Measurements from ENCODE around the gene DNAJA2. TPM values are rescaled to one million over a fixed set of nuclear protein-coding genes. Genes with fewer than 3 reads are reported as not detected.
A peak's percentile ranks its signal among the peaks of the same experiment; 100 is the strongest.

Gene DNAJA2
- total and polyA plus RNA-seq, 9 of the 15 experiments (the other 6 are each of a cell fraction or from before 2014, with no cell fraction given) = 24.1 to 75.9 (median 50.7) TPM

GRCh38 chr16:46973207-46973995 is at the start of gene DNAJA2 (continued):
- peak; percentile 53; the same call in 1 of the 2 replicates for TF ChIP-seq ESRRB (CRISPR knock-in tag; IDR thresholded peaks at IDR 0.05; ENCODE audit: borderline replicate concordance)
- no peak for TF ChIP-seq ZNF121 (CRISPR knock-in tag; conservative IDR thresholded peaks at IDR 0.05)
- TF ChIP-seq ZNF583 (CRISPR knock-in tag; IDR thresholded peaks at IDR 0.05) = no peak
- peak; percentile 86 for TF ChIP-seq CREB1 (IDR thresholded peaks at IDR 0.05)
- peak; percentile 83 for TF ChIP-seq CREB1 (CRISPR knock-in tag; IDR thresholded peaks at IDR 0.05)
- TF ChIP-seq MLX (CRISPR knock-in tag; conservative IDR thresholded peaks at IDR 0.05) = no peak
- no peak for TF ChIP-seq ZNF696 (CRISPR knock-in tag; conservative IDR thresholded peaks at IDR 0.05)
- TF ChIP-seq COPS2 (conservative IDR thresholded peaks at IDR 0.05) = no peak
- no peak for TF ChIP-seq KDM4B (IDR thresholded peaks at IDR 0.05; ENCODE audit: borderline replicate concordance in 2 of 2, low read depth in 1 of 2)
- no peak for TF ChIP-seq HNRNPK (IDR thresholded peaks at IDR 0.05; ENCODE audit: low read depth, low read length, poor library complexity, severe bottlenecking)
- no peak for TF ChIP-seq CLOCK (CRISPR knock-in tag; IDR thresholded peaks at IDR 0.05; ENCODE audit: borderline replicate concordance)
- TF ChIP-seq FOXJ2 (tag; IDR thresholded peaks at IDR 0.05) = no peak
- TF ChIP-seq U2AF2 (optimal IDR thresholded peaks at IDR 0.05; ENCODE audit: low read depth, low read length) = no peak
- TF ChIP-seq AFF1 (IDR thresholded peaks at IDR 0.05; ENCODE audit: low read depth in 1 of 2, partially characterized antibody in 2 of 2) = no peak
- TF ChIP-seq GABPA (tag; conservative IDR thresholded peaks at IDR 0.05; ENCODE audit: low read depth) = peak; percentile 30; the same call in 1 of the 2 replicates
- TF ChIP-seq ARID1B (IDR thresholded peaks at IDR 0.05) = no peak
- TF ChIP-seq TFAP4 (CRISPR knock-in tag; IDR thresholded peaks at IDR 0.05; ENCODE audit: borderline replicate concordance) = peak; percentile 70
